NCI-H2107 treated with DMSO at 0.1 percent for 48 hours (cell line): ENCODE results near the gene MX2.
"Not testable (repeated sequence)": the region's sequence is repeated elsewhere in the genome, so short reads cannot be mapped to it uniquely, and the experiment has no call there.

Experiments used
- DNase-seq: peaks from one replicate; lab custom pipeline; 2025; ENCODE audit not compliant: unreplicated experiment; lab: John Stamatoyannopoulos, UW

Gene MX2

DNA sequence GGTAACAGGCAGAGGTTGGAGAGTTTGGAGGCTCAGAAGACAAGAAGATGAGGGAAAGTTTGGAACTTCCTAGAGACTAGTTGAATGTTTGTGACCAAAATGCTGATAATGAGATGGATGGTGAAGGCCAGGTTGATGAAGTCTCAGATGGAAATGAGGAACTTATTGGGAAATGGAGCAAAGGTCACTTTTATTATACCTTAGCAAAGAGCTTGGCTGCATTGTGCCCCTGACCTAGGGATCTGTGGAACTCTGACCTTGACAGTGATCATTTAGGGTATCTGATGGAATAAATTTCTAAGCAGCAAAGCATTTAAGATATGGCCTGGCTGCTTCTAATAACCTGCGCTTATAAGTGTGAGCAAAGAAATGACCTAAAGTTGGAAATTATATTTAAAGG, 28.1 kb upstream of the MX2 start:
- DNase-seq, result no peak

DNA sequence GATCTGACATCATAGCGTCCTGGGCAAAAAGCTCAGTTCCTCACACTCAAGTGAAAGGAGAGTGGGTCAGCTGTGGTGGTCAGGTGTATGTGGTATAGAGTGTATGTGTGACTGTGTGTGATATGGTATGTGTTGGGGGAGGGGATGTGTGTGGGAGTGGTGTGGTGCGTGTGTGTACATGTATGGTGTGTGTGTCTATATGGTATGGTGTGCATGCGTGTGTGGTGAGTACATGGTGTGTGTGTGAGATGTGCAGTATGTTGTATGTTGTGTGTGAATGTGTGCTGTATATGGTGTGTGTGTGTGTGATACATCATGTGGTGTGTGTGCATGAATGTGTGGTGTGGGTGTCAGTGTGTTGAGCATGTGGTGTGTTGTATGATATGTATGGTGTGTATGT, 24.3 kb upstream of the MX2 start:
- DNase-seq, result no peak

DNA sequence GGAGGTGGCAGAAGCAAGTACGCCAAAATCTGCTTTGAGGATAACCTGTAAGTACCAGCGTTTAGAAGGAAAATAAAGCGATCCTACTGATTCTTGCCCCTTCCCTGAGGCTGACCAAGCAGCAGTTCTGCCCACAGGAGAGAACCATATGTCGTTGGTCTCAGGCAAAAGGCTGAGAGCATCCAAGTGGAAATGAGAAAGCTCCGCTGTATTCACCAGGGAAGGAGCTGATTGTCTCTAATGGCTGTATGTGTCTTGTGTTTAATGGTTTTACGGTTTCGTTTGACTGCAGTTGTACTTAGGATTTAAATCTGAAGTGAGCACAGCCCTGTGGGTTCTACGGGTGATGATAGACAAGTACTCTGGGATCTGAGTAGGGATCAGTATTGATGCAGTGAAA, 23.4 kb upstream of the MX2 start:
- DNase-seq, result no peak

DNA sequence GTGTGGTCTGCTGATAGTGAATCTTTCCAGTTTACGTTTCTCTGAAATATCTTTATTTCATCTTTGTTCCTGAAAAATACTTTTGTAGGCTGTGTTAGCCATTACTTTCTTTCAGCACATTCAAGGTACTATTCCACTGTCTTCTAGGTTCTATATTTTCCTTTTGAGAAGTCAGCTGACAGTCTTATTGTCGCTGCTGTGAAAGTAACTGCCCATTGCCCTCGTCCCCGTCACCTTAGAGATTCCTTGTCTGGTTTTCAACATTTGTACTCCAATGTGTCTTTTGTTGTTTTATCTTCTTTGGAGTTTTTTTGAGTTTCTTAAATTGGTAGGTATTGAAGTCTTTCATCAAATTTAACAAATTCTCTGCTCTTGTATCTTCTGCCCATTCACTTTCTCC, 19.8 kb upstream of the MX2 start:
- no peak for DNase-seq

DNA sequence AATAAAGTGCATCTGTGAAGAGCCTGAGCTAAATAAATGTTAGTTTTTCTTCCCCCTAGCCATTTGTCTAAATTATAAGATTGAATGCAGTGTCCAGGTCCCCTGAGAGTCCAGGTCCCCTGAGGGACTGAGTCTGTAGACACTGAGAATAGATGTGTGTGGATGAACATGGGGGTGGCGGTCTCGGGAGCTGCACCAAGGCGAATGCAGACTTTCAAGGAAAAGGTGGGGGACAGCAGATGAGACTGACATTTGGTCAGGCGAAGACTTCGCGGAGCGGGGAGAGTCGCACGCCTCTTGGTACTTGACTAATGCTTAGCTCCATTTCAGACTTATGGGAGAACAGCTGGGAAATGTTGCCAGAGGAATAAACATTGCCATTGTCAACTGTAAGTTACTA, 17.7 kb upstream of the MX2 start:
- DNase-seq, result no peak

DNA sequence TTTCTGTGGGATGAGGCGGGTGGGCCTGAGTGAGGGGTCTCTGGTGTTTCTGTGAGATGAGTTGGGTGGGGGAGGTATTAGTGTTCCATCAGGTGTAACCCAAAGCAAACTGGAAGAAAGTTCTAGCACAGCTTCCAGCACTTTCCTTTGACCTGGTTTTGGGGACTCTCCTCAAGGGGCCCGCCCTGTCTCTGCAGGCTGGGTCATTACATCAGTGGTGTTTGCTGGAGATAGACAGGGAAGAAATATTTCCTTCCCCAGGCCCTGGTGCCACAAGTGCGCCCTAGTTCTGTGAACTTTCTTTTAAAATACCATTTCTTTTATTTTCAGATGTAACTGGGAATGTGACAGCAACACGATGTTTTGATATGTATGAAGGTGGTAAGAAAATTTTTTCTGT, 16.5 kb upstream of the MX2 start:
- DNase-seq, result no peak

DNA sequence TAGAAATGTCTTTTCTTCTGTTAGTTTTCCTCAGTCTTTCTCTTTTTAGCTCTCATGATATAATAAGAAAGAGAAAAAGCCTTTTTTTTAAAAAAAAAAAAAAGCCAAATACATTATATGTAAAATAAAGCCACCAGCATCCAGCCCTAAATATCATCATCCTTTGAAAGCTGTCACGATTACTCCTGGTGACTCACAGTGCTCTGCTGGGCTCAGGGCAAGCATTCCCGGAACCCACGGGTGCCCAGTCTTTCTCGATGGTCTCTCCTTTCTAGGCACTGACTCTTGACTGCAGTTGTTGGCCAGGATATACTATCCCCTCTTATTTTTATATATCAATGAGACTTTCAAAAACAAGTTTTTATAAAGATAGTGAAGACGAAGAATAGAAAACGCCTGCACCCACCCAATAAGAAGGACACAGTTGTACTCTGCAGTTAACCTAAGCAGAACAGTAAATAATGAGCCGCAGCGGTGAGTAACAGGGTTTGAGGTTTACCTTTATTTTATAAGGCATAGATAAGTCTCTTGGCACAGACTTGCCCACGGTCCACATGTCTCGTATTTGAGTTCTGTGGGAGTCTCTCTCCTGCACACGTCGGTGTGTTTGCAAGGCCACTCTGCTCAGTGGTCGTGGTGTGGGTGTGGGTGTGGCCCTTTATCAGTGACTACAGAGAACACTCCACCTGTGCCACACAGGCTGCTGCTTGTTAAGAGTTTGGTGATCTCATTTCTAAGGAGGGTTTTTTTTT, 15.7 kb upstream of the MX2 start:
- no peak for DNase-seq

DNA sequence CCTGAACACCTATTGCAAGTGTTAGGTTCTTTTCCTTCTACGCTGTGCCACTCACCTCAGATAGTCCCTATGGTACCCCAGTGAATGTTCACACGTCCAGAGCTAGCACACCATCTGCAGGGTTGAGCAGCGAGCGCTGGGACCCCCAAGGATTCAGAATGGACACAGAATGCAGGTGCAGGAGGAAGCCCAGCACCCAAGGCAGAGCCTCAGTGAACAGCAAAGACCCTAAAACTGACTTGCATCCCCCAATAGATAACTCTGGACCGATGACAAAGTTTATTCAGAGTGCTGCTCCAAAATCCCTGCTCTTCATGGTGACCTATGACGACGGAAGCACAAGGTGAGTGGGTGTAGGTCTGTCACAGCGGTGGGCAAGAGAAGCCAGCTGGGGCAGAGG, 15.1 kb upstream of the MX2 start:
- DNase-seq, result no peak

DNA sequence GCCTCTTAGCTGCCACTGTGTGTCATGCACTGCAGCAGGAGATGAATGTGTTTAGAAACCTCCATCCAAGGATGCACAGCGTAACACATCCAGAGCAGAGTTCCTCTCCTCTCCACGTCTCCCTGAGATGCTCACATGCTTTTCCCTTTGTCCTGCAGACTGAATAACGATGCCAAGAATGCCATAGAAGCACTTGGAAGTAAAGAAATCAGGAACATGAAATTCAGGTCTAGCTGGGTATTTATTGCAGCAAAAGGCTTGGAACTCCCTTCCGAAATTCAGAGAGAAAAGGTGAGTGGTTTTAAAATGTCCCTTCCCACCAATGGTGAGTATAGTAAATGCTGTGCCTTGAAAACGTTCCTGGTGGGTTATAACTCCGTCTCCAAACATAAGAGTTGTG, 13.4 kb upstream of the MX2 start:
- DNase-seq, result no peak

DNA sequence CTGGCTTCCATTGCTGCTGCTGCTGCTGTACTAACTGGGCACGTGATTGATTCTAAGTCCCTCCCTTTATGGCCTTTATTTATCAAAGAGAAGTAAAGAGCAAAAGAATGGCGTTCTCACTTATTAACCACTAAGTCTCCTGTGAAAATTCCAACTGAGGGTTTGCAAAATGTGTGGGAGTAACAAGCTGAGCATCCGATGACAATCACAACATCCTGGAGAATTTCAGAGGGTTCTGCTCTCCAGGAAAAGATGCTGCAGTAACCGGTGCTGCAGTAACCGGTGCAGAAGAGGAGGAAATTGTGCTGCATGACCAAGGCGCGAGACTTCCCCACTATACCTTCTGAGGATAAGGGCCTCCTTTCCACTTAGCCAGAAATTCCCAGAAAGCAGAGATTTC, 12.7 kb upstream of the MX2 start:
- no peak for DNase-seq

DNA sequence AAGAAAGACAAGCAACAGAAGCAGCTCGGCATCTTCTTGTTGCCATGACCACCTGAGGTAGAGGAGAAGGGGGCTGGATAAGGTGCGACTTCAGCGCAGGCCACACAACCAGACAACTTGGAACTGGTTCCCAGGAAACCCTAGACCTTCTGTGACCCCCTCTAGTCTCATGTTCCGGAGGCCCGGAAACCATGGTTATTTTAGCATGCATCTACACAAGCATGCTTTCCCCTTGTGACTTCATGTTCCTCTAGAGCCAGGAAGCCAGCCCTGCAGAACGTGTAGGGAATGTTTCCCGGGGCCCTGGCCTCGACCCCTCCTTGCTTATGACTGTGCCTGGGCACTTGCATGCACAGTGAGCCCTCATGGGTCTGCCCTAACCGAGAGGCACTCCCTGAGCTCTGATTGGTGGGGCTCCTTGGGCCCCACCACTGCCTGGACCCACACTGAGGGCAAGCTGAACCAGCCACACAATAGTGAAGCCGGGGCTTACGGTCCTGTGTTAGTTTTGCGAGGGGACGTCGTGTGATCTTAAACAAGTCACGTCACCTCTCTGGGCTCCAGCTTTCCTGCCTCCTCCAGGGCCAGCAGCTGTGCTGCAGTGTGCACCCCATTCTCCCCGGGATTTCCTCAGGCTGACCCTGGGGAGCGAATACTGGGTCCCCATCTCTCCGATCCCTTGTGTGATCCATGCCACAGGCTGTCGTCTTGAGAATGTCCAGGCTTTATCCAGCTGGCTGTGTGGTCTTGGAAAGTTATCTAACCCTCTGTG, 12.0 kb upstream of the MX2 start:
- no peak for DNase-seq

DNA sequence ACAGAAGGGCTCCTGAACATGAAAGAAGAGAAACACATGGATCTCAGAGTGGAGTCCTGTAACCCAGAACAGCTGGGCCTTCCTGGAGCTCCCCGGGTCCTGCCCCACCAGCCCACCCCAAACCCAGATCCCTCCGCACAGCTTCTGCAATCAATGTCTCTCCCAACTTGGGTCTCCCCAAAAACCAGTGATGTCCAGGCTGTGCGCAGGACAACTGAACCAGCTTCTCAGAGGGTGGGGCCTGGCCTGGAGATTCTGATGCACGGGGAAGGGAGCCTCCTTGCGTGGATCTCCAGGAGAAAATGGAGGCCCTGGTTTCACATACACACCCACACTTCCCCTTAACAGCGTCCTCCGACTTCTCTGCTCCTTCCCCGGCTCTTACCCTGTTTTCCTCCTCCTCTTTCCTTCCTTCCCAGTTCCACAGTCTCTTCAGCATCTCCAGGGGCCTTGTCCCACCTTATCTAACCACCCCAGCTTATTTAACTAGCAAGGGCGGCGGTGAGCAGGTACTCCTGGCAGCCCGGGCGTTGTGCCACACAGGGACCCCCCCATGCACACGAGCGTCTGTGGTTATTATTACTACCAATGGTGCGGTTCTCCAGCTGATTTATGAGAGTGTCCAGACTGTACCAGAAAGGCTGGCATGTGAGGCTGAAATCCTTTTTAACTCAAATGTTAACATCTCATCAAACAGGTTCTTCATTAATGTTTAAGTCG, 11.2 kb upstream of the MX2 start:
- no peak for DNase-seq

DNA sequence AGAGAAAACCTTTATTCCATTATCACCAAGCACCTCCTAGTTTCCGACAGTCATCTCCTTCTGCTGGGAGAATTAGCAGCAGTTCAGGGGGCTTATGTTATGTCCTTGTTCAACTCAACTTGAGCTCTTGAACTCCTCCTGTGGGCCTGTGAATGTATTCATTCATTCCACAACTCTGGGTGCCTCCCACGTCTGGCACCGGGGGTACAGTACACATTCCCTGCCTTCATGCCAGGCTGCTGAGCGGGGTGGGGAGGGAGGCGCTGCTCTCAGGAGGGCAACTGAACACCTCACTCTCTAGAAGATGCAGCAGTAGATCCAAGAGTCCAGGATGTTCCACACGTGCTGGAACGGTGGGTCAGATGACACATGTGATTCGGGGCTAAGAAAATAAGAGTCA, 4.3 kb upstream of the MX2 start:
- DNase-seq, result no peak

DNA sequence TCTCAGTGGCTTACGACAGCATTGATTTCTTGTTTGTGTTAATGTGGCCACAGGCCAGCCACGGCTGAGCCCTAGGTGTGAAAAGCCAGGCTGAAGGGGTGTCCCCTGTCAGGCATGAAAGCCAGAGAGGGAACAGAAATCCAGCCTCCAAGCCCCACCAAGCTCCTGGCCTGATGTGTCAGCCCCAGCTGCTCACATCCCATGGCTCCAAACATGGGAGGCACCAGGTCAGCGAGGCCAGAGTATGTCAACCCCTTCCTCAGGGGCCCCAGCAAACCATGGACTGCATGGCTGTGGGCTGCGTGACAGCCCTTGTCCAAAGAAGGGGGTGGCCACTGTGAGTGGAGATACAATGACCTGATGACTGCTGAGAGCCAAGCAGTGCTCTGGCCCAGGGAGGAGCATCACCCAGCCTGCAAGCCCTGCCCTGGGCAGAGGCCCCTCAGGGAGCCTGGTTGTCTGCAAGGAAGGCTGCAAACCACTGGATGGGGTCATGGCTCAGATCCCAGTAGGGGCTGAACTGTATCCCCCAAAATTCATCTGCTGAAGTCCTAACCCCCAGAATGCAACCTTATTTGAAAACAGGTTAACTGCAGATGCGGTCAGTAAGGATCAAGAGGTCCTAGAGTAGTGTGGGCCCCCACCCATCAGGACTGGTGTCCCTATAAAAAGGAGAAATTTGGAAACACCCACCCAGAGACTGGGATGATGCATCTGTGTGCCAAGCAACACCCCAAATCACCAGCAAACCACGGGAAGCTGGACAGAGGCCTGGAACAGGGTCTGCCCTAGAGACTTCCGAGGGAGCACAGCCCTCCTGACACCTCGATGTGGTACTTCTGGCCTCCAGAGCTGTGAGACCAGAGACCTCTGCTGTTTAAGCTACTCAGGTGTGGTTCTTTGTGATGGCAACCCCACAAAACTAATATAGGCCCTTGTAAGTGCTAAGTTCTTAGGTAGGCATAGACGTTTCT, 3.3 kb upstream of the MX2 start:
- DNase-seq, result no peak

DNA sequence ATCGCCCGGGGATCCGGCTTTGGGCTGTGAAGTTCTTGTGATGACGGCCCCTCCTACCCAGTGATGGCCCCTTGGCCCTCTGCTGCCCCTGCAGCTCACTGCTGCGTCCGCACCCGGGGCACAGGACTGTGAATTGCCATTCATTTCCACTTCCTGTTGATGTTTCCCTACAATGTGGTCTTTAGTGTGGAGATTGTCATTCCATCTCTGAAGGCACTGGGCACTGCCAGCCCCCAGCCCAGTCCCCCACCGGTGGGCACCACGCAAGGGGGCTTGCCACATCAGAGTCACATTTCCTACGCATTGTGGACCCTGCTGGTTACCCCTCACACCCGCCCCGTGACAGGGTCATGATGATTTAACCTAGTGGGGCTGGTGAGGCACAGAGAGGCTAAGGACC, 2.5 kb upstream of the MX2 start:
- no peak for DNase-seq

DNA sequence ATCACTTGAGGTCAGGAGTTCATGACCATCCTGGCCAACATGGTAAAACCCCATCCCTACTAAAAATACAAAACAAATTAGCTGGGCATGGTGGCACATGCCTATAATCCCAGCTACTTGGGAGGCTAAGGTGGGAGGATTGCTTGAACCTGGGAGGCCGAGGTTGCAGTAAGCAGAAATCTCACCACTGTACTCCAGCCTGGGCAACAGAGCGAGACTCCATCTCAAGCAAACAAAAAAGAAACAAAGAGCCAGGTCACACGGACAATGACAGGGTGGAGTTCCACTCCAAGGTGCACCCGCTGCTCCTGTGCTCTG, 2.1 kb upstream of the MX2 start:
- not testable (repeated sequence) for DNase-seq

DNA sequence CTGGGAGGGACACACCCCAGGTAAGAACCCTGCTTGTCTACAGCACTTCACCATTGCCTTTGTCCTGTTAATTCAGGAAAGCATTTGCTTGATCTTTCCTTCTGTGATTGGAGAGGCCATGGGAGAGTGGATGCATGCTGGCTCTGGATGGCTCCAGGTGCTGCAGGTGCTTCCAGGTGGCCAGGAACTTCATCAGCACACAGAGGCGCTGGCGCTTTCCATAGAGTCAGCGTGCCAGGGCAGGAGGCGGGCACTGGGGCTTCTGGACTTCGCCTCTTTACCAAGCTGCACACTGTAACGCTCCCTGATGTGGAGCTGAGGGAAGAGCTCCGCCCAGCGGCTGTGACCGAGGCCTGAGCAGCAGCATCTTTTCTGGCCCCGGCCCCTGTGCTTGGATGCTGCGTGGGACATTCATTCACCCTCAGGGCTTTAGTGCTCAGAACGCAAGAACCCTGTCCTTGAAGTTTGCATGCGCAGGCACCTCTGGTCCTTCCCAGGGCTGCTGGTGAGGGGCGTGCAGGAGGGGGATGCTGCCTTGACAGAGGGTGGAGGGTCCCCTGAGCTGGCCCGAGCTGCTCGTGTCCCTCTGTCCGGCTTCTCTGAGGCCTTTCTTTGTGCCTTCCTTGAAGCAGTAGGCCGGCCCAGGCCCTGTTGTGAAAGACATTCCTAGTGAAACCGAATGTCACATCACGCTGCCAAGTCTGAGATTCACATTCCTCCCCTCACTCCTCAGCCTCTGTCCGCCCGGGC, 1.6 kb upstream of the MX2 start:
- DNase-seq, result peak; percentile 88

DNA sequence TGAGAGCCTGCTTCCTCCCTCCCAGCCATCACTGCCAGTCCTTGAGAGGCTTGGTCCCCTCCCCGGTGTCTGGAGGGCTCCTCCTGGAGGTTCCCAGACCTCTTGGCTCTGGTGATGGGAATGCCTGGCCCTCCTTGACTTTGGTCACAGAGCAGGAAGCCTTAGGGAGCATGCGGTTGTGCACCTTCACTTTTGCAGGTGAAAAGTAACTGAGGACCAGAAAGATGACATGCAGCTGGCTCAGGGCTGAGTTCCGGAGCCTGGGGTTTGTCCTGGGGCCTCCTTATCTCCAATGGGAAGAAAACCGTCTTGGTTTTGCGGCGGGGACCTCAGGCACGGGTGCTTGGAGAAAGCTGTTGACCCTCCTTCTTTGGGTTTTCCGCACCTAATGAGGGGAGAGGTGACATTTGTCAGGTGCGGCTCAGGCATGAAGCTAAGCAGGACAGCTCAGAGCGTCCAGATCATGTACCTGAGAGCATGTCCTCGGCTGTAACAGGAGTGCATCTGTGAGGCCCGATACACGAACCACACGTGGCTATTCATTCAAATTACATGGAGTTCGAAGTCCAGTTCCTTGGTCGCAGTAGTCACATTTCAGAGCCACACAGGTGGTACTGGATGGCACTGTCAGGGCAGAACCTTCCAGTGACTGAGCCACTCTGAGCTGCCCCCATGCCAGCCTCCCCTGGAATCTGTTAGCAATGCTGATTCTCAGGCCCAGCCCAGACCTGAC, 608 bp upstream of the MX2 start:
- DNase-seq, result no peak

DNA sequence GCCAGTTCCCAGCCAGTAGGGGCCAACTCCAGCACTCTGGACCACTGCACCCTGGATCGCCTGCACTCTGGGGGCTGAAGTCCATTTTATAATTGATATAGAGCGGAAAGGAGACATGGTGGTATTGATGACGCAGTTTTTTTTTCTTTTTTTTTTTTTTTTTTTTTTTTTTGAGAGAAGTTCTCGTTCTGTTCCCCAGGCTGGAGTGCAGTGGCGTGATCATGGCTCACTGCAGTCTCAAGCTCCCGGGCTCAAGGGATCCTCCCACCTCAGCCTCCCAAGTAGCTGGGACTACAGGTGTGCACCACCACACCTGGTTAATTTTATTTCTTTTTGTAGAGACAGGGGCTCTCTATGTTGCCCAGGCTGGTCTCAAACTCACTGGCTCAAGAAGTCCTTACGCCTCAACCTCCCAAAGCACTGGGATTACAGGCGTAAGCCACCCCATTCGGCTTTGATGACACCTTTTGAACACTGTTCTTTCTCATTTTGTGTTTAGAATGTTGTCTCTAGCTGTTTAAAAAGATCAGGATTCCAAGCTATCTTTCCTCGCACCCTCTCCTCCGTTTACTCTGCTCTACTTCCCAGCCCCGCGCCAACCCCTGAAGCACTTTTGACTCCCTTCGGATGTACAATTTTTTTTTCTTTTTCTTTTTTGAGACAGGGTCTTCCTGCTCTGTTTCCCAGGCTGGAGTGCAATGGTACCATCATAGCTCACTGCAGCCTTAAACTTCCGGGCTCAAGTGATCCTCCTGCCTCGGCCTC, 960 bp downstream of the MX2 start:
- DNase-seq, result no peak
